PFSK-1 (cell line): ENCODE data around the gene CDIPT.

Experiments used
- POLR2AphosphoS5 ChIP-seq: IDR thresholded peaks from 2 replicates; pipeline ENCODE4 v1.6.1; 2012; ENCODE audit warnings: low read depth, mild to moderate bottlenecking, control low read depth, low read length, moderate library complexity
- REST ChIP-seq, 2 experiments: IDR thresholded peaks; 2 replicates each; pipeline versions ENCODE4 v1.6.1 to v1.8.0; 2011 to 2012; ENCODE audit warnings: low read depth in 2 of 2, low read length in 2 of 2, control low read depth in 1 of 2, inconsistent platforms in 1 of 2, mild to moderate bottlenecking in 1 of 2, moderate library complexity in 1 of 2; ENCODE audit not compliant: insufficient read depth in 1 of 2
- SIN3A ChIP-seq: IDR thresholded peaks from 2 replicates; pipeline ENCODE4 v1.6.1; 2012; ENCODE audit warnings: mild to moderate bottlenecking, low read length, moderate library complexity, borderline replicate concordance; ENCODE audit not compliant: insufficient read depth
- TAF1 ChIP-seq: IDR thresholded peaks from 2 replicates; pipeline ENCODE4 v1.6.1; 2012; ENCODE audit warnings: low read length, control low read depth, borderline replicate concordance; ENCODE audit not compliant: insufficient read depth

- no peak for TF ChIP-seq TAF1
- no peak for TF ChIP-seq POLR2AphosphoS5
- no peak for TF ChIP-seq REST (IDR thresholded peaks at IDR 0.05; ENCODE audit: insufficient read depth in 1 of 2, low read depth in 2 of 2, low read length in 2 of 2)
- no peak for TF ChIP-seq SIN3A
Observed at GRCh38 chr16:29835926-29836325, 27.1 kb downstream of the CDIPT start.
